Astrocyte (in vitro differentiated cells and primary cell): ENCODE results near the gene DLL1. TPM values are rescaled to one million over a fixed set of nuclear protein-coding genes. Genes with fewer than 3 reads are reported as not detected.

ENCODE experiments used
- DNase-seq: peaks from one replicate; pipeline ENCODE4 v3.0.0-alpha.2; 2010; ENCODE audit warnings: low read depth
- FAIRE-seq: peaks from 2 replicates; lab custom pipeline; 2011; peaks lifted over from hg19 to GRCh38; lab: Jason Lieb, UNC
- H2AFZ ChIP-seq: 2 replicates; pipeline ENCODE4 v1.6.0; 2012; ENCODE audit warnings: low read depth, low read length, inconsistent platforms
- H3K27ac ChIP-seq: 2 replicates; pipeline ENCODE4 v1.5.1; 2011; ENCODE audit warnings: low read depth, low read length, inconsistent platforms
- H3K27me3 ChIP-seq: 2 replicates; pipeline ENCODE4 v1.6.0; 2011; ENCODE audit warnings: low read length, inconsistent platforms; ENCODE audit not compliant: insufficient read depth
- H3K36me3 ChIP-seq: 2 replicates; pipeline ENCODE4 v1.5.1; 2011; ENCODE audit warnings: low read length, inconsistent platforms; ENCODE audit not compliant: insufficient read depth
- H3K4me1 ChIP-seq: 2 replicates; pipeline ENCODE4 v1.5.1; 2011; ENCODE audit warnings: low read length, inconsistent platforms; ENCODE audit not compliant: insufficient read depth
- H3K4me2 ChIP-seq: 2 replicates; pipeline ENCODE4 v1.6.0; 2012; ENCODE audit warnings: low read length, inconsistent platforms
- H3K4me3 ChIP-seq: 2 replicates; pipeline ENCODE4 v1.5.1; 2011; ENCODE audit warnings: low read depth, mild to moderate bottlenecking, low read length, inconsistent platforms; ENCODE audit not compliant: insufficient read depth
- H3K79me2 ChIP-seq: 2 replicates; pipeline ENCODE4 v1.6.0; 2012; ENCODE audit warnings: mild to moderate bottlenecking, low read length, inconsistent platforms; ENCODE audit not compliant: insufficient read depth
- H3K9ac ChIP-seq: 2 replicates; pipeline ENCODE4 v1.6.0; 2012; ENCODE audit warnings: mild to moderate bottlenecking, low read length, inconsistent platforms
- H3K9me3 ChIP-seq: 2 replicates; pipeline ENCODE4 v1.5.1; 2012; ENCODE audit warnings: low read depth, mild to moderate bottlenecking, low read length, inconsistent platforms; ENCODE audit not compliant: insufficient read depth
- H4K20me1 ChIP-seq: 2 replicates; pipeline ENCODE4 v1.6.0; 2012; ENCODE audit warnings: low read length, inconsistent platforms; ENCODE audit not compliant: insufficient read depth
- H3K27ac Mint-ChIP-seq: one replicate; pipeline ENCODE4 v1.8.0; 2021; ENCODE audit warnings: mild to moderate bottlenecking, mixed read lengths; ENCODE audit not compliant: unreplicated experiment
- H3K27me3 Mint-ChIP-seq: one replicate; pipeline ENCODE4 v1.8.0; 2021; ENCODE audit warnings: low read depth, mixed read lengths; ENCODE audit not compliant: unreplicated experiment
- H3K36me3 Mint-ChIP-seq: one replicate; pipeline ENCODE4 v1.8.0; 2021; ENCODE audit warnings: low read depth, mixed read lengths; ENCODE audit not compliant: unreplicated experiment
- H3K4me1 Mint-ChIP-seq: one replicate; pipeline ENCODE4 v1.8.0; 2021; ENCODE audit warnings: low read depth, mixed read lengths; ENCODE audit not compliant: unreplicated experiment
- H3K4me3 Mint-ChIP-seq: one replicate; pipeline ENCODE4 v1.8.0; 2021; ENCODE audit warnings: mild to moderate bottlenecking, moderate library complexity, mixed read lengths; ENCODE audit not compliant: unreplicated experiment
- H3K9me3 Mint-ChIP-seq: one replicate; pipeline ENCODE4 v1.8.0; 2021; ENCODE audit warnings: mild to moderate bottlenecking, mixed read lengths; ENCODE audit not compliant: unreplicated experiment
- CTCF ChIP-seq: IDR thresholded peaks from 2 replicates; pipeline ENCODE4 v1.5.1; 2011; ENCODE audit warnings: low read depth, mild to moderate bottlenecking, inconsistent platforms, low read length, moderate library complexity; ENCODE audit not compliant: insufficient read depth
- EZH2 ChIP-seq: IDR thresholded peaks from 2 replicates; pipeline ENCODE4 v1.6.1; 2012; ENCODE audit warnings: mild to moderate bottlenecking, low read length, inconsistent platforms; ENCODE audit not compliant: insufficient read depth
- total RNA-seq: library from RNA; stranded (reverse); gene quantifications from 2 replicates; pipeline ENCODE4 v1.2.1, GENCODE V29; 2021

The DLL1 gene
- total RNA-seq, 1 donor from 2014 or later = 1.6 TPM

- Histone ChIP-seq H3K4me2 (no peak overlapping the region), H3K4me1 (peaks cover 3% of the 10 kb centered on the region), H3K27ac (no peak overlapping the region), H3K79me2 (no peaks in the 10 kb centered on the region), H3K36me3 (no peaks in the 10 kb centered on the region), H3K27me3 (peaks cover 42% of the 10 kb centered on the region), H3K9ac (no peak overlapping the region), H3K9me3 (no peaks in the 10 kb centered on the region), H2AFZ (no peak overlapping the region), H3K4me3 (no peak overlapping the region), H4K20me1 (peaks cover 6% of the 10 kb centered on the region)
- Mint-ChIP-seq H3K27ac (no peak overlapping the region), H3K9me3 (no peaks in the 10 kb centered on the region), H3K4me3 (no peak overlapping the region), H3K36me3 (peaks cover 7% of the 10 kb centered on the region), H3K27me3 (peaks cover 46% of the 10 kb centered on the region), H3K4me1 (peaks cover 8% of the 10 kb centered on the region)
- DNase-seq (no peak), FAIRE-seq (no peak)
- TF ChIP-seq CTCF (no peak), EZH2 (no peak)
Measured at GRCh38 chr6:170285482-170285881, 5.4 kb downstream of the DLL1 start.

GRCh38 chr6:170284866-170285469 is 5.9 kb downstream of the DLL1 start:
- H2AFZ ChIP-seq = no peak overlapping the region
- Mint-ChIP-seq H3K4me1 (peaks cover 8% of the 10 kb centered on the region), H3K27me3 (peaks cover 49% of the 10 kb centered on the region), H3K27ac (no peak overlapping the region), H3K9me3 (no peaks in the 10 kb centered on the region), H3K4me3 (no peak overlapping the region), H3K36me3 (peaks cover 7% of the 10 kb centered on the region)
- no peaks in the 10 kb centered on the region for H3K79me2 ChIP-seq
- H3K9ac ChIP-seq = no peak overlapping the region
- H3K9me3 ChIP-seq = no peaks in the 10 kb centered on the region
- H4K20me1 ChIP-seq = peaks cover 6% of the 10 kb centered on the region
- no peak for DNase-seq
- no peak overlapping the region for H3K4me2 ChIP-seq
- TF ChIP-seq EZH2 (no peak), CTCF (no peak)
- peaks cover 3% of the 10 kb centered on the region for H3K4me1 ChIP-seq
- H3K27me3 ChIP-seq = peaks cover 39% of the 10 kb centered on the region
- FAIRE-seq = no peak
- H3K27ac ChIP-seq = no peak overlapping the region
- no peak overlapping the region for H3K4me3 ChIP-seq
- H3K36me3 ChIP-seq = no peaks in the 10 kb centered on the region

DNA sequence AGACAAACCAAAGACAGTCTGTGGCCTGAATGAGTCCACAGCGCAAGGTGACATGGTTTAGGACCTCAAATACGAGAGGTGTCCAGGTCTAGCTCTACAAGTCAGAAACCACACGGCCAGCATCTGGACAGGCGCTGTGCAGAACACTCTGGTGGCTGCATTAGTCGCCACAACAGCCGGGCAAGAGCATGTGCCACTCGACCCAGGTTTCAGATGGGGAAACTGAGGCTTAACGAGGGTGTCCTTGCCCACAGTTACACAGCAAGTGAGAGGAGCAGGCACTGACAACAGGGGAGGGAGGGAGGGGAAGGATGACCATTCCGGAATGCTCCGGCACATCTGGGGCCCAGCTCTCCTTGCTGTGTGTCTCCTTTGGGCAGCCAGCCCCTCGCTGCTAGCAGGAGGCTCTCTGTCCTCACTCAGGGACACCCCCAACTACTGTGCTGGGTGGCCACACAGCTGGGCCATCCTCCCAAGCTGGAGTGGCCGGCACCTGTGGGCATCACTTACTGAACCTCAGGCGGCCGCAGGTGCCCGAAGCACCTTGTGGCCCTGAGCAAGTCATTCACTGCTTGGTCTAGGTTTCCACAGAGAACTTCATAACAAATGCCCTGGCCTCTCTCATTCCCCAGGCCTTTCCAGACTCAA is 6.6 kb downstream of the DLL1 start:
- Histone ChIP-seq H3K27me3 (peaks cover 41% of the 10 kb centered on the region), H3K27ac (no peak overlapping the region), H3K36me3 (no peaks in the 10 kb centered on the region), H3K79me2 (no peaks in the 10 kb centered on the region), H3K4me2 (no peak overlapping the region), H3K9me3 (no peaks in the 10 kb centered on the region), H3K9ac (no peak overlapping the region), H3K4me1 (no peaks in the 10 kb centered on the region), H2AFZ (no peak overlapping the region), H3K4me3 (no peak overlapping the region), H4K20me1 (peaks cover 6% of the 10 kb centered on the region)
- H3K9me3 Mint-ChIP-seq = no peaks in the 10 kb centered on the region
- DNase-seq (no peak), FAIRE-seq (no peak)
- H3K36me3 Mint-ChIP-seq = peaks cover 7% of the 10 kb centered on the region
- H3K27me3 Mint-ChIP-seq = peaks cover 56% of the 10 kb centered on the region
- H3K4me1 Mint-ChIP-seq = peaks cover 8% of the 10 kb centered on the region
- no peak overlapping the region for H3K4me3 Mint-ChIP-seq
- peak overlapping the region; percentile 4 for H3K27ac Mint-ChIP-seq
- no peak for TF ChIP-seq EZH2
